HG03039 (cell line): ENCODE results near the gene PLD1.

ENCODE experiments used
- ATAC-seq: cut with Tn5 transposase; IDR thresholded peaks from one replicate; pipeline ENCODE4 v1.9.1; 2021; ENCODE audit warnings: mild to moderate bottlenecking, moderate library complexity; ENCODE audit not compliant: unreplicated experiment

Gene PLD1

GRCh38 chr3:171672538-171672937 lies 137.7 kb downstream of the PLD1 start:
- ATAC-seq = no peak

DNA sequence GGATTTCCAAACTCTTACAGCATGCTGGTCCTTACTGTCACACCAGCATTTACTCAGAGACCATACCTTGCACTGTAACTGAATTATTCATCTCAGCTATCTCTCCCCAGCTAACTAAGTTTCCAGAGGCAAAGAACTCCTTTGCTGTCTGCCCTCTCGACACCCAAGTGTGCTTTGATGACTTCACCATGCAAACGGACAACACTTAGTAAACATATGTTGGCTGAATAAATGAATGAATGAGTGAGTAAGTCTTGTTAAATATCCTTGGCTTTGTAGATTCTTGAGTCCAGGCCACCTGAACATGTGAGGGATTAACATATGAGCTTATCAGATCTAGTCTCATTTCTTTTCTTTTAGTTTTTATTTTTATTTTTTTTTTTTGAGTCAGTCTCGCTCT lies 138.2 kb downstream of the PLD1 start:
- ATAC-seq = no peak

DNA sequence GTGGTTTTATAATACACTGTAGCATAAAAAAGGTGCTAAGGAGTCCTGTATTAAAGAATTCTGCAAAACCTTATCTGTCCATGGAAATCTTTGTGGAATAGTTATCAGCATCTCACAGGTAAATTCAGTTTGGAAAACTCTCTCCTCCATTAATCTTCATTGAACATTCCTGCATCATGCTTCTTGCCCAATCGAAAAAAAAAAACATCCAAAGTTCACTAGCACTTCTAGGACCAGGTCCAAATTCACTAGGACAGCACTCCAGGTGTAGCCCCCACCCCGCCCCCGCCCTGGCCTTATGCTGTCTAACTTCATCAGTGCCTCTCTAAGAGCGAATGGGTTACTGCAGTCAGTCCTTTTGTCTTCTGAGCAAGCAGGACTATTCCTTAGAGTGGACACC lies 138.6 kb downstream of the PLD1 start:
- no peak for ATAC-seq

GRCh38 chr3:171666516-171666915 lies 143.8 kb downstream of the PLD1 start:
- ATAC-seq = no peak

GRCh38 chr3:171663805-171664204 lies 146.5 kb downstream of the PLD1 start:
- ATAC-seq = no peak

GRCh38 chr3:171661484-171661883 lies 148.8 kb downstream of the PLD1 start:
- no peak for ATAC-seq

- no peak for ATAC-seq
Measured at GRCh38 chr3:171660188-171660587, 150.1 kb downstream of the PLD1 start.

DNA sequence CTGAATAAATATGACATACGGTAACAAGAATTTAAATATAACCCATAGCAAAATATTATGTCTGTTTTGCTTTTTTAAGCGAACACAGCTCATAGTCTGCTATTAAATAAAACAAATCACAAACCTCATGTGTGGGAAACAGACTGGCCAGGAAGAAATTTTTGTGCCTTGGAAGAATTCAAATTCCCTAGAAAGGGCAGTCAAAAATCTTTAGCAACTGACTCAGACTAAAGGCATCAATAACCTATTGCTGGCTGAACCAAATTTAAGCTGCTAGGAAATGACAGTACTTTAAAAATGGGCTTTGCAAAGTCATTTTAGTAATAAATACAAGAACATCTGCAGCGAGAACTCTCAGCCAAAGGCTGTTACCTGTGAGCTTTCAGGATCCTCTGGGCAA lies 151.4 kb downstream of the PLD1 start:
- ATAC-seq = no peak

GRCh38 chr3:171654809-171655208 lies 155.5 kb downstream of the PLD1 start:
- no peak for ATAC-seq

DNA sequence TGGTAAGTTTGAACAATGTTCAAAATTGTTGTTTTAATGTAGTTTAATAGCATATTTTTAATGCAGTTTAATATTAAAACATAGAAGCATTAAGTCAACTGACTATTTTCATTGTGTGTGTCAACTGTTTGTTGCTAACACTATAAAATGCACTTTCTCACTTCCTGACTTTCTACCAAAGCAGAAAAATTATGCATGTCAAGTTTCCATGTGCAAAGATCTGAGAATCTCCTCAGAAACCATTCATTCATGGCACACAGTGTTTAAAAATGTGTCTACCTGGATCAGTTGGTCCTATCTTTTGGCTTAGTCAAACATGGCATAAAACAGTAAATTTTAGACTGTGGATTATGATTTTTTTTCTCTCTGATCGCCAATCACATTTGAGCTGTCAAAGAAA lies 156.0 kb downstream of the PLD1 start:
- ATAC-seq = no peak

DNA sequence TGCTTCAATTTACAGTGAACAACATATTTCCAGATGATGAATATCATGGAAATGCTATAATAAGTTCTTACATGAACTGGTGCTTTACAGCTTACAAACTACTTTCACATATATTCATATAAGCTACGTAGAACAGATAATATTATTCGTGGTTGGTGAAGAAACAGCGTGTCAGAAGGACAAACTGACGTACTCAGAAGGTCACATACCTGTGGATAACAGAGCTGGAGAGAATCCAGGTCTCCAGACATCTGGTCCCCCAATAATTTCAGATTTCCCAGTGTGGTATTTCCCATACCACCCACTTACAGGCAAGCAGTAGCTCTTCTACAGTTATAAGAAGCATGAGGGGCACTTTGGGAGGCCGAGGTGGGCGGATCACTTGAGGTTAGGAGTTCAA lies 156.6 kb downstream of the PLD1 start:
- no peak for ATAC-seq

DNA sequence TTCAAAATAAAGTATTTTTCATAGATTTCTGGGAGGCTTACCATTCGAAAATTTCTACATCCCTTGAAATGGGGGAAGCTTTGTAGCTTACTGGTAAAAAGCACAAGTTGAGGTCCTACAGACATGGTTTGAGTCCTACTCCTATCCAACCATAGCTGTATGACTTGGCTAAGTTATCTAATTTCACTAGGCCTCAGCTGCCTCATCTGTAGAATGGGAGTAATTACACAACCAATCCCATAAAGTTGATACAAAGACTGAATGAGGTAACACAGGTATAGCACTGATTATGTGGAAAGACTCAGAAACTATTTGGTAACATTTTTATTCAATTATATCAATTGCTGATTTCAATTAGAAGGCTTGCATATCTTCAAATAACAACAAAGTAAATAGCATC lies 157.4 kb downstream of the PLD1 start:
- ATAC-seq = no peak

GRCh38 chr3:171649911-171650592 lies 160.2 kb downstream of the PLD1 start:
- no peak for ATAC-seq

DNA sequence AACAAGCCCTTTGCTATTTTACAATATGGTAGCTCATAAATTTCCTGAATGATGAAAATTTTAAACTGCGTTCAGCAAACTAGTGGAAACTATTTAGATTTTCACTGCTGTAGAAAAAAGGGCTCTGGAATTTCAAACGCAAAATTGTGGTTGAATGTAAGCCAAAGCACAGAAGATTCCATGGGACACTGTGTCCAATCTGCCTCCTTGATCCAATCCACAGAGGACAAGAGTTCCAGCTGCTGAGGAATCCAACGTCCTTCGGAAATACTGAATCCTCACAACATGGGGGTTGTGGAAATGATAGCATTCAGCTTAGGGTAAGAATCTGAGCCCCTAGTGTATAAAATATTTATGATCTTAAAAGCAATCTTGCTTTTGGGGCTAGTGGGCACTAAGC lies 161.0 kb downstream of the PLD1 start:
- no peak for ATAC-seq

DNA sequence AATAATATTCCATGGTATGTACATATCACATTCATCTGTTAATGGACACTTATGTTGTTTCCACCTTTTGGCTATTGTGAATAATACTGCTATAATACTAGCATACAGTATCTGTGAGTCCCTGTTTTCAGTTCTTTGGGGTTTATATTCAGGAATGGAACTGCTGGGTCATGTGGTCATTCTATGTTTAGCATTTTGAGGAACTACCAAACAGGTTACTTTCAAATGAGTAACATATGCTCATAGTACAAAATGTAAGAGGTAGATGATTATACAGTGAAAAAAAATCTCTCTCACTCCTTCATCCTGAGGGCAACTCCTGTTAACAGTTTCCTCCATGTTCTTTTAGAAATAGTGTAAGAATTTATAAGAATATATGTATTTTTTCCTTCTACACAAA lies 162.2 kb downstream of the PLD1 start:
- ATAC-seq = no peak

DNA sequence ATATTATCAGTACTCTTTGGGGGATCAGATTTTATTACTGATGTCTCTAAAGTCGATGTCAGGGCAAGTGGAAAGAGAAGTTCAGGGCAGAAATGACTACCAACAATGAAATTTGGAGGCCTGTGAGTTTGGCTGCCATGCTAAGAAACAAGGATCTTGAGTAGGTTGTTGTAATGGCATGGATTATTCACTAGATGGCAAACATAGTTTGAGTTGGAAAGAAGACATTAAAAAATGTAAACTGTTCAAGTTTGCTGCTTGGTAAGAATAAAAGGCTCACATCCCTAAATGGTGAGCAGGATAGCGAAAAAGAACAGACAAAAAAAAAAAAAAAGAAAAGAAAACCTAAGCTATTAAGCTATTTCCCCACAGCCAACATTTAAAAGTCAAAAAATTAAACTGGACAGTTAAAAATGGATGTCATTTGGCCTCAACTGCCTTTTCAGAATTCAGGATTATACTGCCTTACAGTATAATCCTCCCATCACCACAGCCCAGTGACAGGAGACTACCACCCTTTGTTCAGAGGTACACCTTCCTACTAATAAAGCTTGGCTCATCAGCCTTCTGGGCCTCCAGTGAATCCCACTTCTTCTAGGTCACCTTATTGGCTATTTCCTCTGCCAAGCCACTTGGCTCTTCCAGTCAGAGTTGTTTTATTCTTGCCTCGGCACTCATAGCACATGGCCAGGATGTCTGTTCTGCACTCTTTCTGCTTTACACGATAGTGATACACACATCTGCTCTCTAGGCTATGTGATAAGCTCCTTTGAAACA lies 163.7 kb downstream of the PLD1 start:
- no peak for ATAC-seq

GRCh38 chr3:171644681-171645080 lies 165.6 kb downstream of the PLD1 start:
- ATAC-seq = no peak

GRCh38 chr3:171643681-171644080 lies 166.6 kb downstream of the PLD1 start:
- no peak for ATAC-seq

GRCh38 chr3:171643033-171643432 lies 167.2 kb downstream of the PLD1 start:
- ATAC-seq = no peak

DNA sequence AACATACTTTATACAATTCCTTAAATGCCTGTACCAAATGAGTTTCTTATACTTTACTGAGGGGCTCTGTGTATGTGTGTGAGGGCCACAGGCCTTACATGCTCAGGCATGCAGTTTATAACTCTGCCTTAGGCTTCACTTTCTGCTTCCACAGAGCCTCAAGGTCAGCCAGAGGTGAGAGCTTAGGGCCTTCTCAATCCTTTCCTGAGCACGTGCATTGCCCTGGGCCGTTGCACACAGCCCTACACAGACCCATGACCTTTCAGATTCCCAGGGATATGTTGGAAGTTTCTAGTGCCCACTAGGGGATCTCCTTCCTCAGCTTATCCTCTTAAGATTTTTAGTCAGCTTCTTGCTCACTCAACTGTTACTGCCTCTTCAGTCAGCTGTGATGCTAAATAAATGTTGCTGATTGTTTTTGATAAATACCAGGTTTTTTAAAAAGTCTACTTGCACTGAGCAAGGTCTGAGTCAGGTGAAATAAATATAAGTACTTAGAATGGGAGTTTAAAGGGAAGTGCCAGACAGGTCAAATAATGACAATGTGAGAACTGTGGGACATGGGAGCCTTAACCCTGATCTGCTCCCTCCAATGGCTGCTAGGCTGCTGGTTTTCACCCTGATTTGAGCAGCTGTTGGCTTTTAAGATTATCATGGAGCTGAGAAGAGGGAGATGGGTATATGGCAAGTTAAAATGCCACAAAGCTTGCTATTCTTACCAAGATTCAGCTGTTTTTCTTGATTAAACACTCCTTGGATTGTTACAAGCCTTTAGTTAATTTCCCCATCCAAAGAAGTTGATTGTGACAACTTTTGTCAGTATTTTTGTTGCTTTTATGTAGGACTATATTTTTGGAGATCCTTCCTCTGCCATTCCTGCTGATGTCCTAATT lies 169.5 kb downstream of the PLD1 start:
- ATAC-seq = no peak

DNA sequence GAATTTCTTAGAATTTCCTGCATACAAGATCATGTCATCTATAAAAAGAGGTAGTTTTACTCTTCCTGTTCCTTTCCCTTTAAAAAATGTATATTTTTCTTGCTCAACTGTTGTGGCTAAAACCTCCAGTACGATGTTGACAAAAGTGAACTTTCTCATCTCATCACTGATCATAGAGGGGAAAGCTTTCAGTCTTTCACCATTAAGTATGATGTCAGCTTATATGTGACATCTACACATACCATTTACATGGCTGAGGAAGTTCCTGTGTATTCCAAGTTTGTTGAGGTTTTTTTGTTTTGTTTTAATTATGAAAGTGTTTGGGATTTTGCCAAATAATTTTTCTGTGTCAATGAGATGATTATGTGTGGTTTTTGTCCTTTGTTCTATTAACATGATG lies 173.6 kb downstream of the PLD1 start:
- ATAC-seq = no peak

DNA sequence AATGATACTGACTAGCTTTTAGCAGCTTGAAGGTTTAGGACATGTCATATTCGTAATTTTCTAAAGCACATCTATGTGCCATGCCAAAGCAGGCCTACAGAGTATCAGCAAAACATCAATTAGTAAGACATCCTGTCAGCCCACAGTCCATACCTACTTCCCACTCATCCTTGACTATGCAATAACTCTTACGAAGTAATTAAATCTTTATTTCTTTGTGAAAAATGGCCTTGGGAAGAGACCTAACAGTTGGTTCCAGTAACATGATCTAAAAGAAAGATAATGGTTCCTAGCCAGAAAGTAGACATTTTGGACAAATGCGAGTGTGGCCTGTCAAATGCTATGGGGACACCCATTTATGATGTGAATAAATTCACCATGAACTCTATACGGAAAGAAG lies 177.5 kb downstream of the PLD1 start:
- no peak for ATAC-seq
